Lower leg skin (tissue), 4 donors: ENCODE measurements around the gene FAM149A. TPM values are rescaled to one million over a fixed set of nuclear protein-coding genes. Genes with fewer than 3 reads are reported as not detected.

ENCODE experiments used
- DNase-seq, 2 donors: peaks; one replicate each; pipeline ENCODE4 v3.0.0-alpha.2; 2019; ENCODE audit warnings: low spot score in 2 of 2
- H3K4me3 ChIP-seq: fragments of 200-600 bp; sonication (generic); 2 replicates; pipeline ENCODE4 v1.5.1; 2017; ENCODE audit warnings: mild to moderate bottlenecking, low read depth; ENCODE audit not compliant: poor library complexity, severe bottlenecking
- POLR2A ChIP-seq, 2 donors: fragments of 450-650 bp; IDR thresholded peaks; one replicate each; pipeline ENCODE4 v1.6.1; 2016 to 2017; ENCODE audit warnings: antibody characterized with exemption in 2 of 2, mild to moderate bottlenecking in 1 of 2, moderate library complexity in 1 of 2
- WGBS, 2 donors: methylation state at CpG; one replicate each; pipeline ENCODE4 v1.1.5; 2018; 5-methylcytosine and 5-hydroxymethylcytosine counted together
- intact Hi-C: fragments of 100-400 bp; cut with DNase I; formaldehyde crosslinking; loops from one replicate; pipeline ENCODE4 v1.15.0; 2023; ENCODE audit warnings: low total_unique reads
- total RNA-seq, 4 donors: library from RNA; depleted of rRNA; stranded (reverse); fragments of >200 nt; gene quantifications; one replicate each; pipeline ENCODE4 v1.1.0, GENCODE V29; 2016
- TF ChIP-seq, protein P1 (sequence below), 3 donors: fragments of 450-650 bp; IDR thresholded peaks; one replicate each; pipeline ENCODE4 v1.5.1; 2016; ENCODE audit warnings: antibody characterized with exemption in 3 of 3, mild to moderate bottlenecking in 3 of 3, moderate library complexity in 2 of 3

The FAM149A gene
- total RNA-seq, 4 donors from 2014 or later: 0.59 to 4.7 (median 2.7) TPM

- DNase-seq: no peak
- TF ChIP-seq, protein P1, sequence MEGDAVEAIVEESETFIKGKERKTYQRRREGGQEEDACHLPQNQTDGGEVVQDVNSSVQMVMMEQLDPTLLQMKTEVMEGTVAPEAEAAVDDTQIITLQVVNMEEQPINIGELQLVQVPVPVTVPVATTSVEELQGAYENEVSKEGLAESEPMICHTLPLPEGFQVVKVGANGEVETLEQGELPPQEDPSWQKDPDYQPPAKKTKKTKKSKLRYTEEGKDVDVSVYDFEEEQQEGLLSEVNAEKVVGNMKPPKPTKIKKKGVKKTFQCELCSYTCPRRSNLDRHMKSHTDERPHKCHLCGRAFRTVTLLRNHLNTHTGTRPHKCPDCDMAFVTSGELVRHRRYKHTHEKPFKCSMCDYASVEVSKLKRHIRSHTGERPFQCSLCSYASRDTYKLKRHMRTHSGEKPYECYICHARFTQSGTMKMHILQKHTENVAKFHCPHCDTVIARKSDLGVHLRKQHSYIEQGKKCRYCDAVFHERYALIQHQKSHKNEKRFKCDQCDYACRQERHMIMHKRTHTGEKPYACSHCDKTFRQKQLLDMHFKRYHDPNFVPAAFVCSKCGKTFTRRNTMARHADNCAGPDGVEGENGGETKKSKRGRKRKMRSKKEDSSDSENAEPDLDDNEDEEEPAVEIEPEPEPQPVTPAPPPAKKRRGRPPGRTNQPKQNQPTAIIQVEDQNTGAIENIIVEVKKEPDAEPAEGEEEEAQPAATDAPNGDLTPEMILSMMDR (IDR thresholded peaks at IDR 0.05): no peak
- no peak for TF ChIP-seq POLR2A (IDR thresholded peaks at IDR 0.05)
- intact Hi-C loops: no loop called here
- WGBS, 2 donors: 84 to 85% methylated on average over 6 of the region's 6 CpGs
- H3K4me3 ChIP-seq: no peak overlapping the region
Measured at GRCh38 chr4:186159613-186160012, 55.1 kb downstream of the FAM149A start.

DNA sequence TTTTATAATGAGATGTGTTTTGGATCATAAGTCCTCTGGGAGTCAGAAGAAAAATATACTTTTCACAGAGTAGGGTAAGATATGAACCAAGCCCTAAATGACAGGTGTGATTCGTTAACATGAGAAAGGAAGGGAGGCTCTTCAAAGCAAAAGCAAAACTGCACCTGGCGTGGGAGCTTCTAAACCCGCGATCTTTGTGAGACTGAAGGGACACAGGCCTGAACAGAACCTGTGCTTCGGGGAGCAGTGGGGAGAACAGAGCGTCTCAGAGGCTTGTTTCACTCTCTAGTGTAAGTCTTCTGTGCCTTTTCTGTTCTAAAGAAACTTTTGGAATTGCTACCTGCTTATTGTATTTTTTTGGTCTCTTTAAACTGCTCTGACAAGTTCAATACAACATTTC is 56.6 kb downstream of the FAM149A start:
- intact Hi-C loops: no loop called here
- WGBS, 2 donors: 57 to 62% methylated on average over 6 of the region's 6 CpGs
- no peak overlapping the region for H3K4me3 ChIP-seq
- no peak for TF ChIP-seq POLR2A (IDR thresholded peaks at IDR 0.05)
- TF ChIP-seq, protein P1 (IDR thresholded peaks at IDR 0.05): no peak
- no peak for DNase-seq

DNA sequence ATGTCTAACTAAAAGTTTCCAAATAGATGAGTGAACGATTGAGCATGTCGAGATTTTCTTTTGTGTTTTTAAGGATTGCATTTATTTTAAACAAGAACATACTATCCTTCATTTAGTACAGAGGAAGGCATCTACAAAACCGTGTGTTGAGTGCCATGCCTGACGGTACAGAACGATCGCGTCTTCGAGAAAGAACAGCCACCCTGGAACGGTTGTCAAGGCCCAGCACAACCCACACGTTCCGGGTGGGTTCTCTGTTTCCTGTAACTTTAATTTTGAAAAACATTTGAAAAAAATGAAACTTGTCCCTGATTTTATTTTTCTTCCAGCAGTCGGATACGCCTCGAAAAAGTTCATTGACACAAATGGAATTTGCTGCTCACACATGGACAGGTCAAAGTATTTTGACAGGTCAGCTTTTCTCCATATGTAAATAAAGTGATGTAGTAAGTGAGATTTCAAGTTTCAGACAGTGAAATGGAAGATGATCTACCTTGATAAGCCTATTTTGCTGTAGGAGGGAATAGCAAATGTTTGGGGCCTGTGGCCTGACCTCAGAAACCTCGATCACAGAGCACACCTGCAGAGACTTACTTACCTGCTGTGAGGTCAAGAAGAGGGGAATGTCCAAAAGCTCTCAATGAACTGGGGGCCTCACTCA is 62.5 kb downstream of the FAM149A start:
- intact Hi-C loops: no loop called here
- TF ChIP-seq, protein P1 (IDR thresholded peaks at IDR 0.05): no peak
- TF ChIP-seq POLR2A (IDR thresholded peaks at IDR 0.05): no peak
- 94 to 95% methylated on average over 15 of the region's 15 CpGs for WGBS, 2 donors

DNA sequence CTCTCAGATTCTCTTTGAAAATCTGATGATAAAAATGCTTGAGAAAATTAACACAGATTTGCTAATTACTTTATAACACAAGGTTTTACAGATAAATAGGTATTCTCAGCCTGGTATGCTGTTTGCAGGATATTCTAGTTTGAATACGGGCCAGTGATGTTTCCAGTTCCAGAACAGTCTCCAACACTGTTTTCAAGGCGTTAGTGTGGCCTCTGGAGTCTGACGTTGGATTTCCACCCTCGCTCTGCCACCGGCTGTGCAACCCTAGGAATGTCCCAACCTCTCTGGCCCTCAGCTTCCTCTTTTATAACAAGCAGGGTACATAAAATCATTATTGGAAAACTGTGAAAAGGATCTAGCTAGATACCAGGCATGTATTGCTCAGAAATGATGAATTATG is 63.1 kb downstream of the FAM149A start:
- no peak for TF ChIP-seq POLR2A (IDR thresholded peaks at IDR 0.05)
- TF ChIP-seq, protein P1 (IDR thresholded peaks at IDR 0.05): no peak
- no peak overlapping the region for H3K4me3 ChIP-seq
- intact Hi-C loops: no loop called here
- WGBS, 2 donors: 89% methylated on average over 5 of the region's 5 CpGs
- DNase-seq: no peak

More for the DNA sequence above, 62.5 kb downstream of the FAM149A start:
- H3K4me3 ChIP-seq: no peak overlapping the region
- DNase-seq: no peak

DNA sequence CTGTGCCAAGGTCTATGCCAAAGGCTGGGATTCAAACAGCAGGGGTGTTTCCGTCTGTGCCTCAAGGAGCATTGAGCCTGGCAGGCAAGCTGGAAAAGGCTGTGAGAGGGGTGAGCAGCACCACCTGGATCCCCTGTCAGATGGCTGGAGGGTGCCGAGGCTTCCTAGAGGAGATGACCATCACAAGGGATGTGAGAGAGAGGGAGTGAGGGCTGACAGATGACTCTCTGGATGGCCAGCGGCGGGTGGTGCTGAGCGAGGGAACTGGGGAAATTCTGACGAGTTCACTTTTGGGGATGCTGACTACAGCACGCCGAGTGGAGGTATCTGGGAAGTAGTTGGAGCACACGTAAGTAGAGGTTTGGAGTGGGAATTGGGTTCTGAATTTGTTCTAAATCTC is 64.2 kb downstream of the FAM149A start:
- no peak for TF ChIP-seq POLR2A (IDR thresholded peaks at IDR 0.05)
- 94 to 95% methylated on average over 9 of the region's 9 CpGs for WGBS, 2 donors
- no peak for DNase-seq
- no peak overlapping the region for H3K4me3 ChIP-seq
- intact Hi-C loops: no loop called here

DNA sequence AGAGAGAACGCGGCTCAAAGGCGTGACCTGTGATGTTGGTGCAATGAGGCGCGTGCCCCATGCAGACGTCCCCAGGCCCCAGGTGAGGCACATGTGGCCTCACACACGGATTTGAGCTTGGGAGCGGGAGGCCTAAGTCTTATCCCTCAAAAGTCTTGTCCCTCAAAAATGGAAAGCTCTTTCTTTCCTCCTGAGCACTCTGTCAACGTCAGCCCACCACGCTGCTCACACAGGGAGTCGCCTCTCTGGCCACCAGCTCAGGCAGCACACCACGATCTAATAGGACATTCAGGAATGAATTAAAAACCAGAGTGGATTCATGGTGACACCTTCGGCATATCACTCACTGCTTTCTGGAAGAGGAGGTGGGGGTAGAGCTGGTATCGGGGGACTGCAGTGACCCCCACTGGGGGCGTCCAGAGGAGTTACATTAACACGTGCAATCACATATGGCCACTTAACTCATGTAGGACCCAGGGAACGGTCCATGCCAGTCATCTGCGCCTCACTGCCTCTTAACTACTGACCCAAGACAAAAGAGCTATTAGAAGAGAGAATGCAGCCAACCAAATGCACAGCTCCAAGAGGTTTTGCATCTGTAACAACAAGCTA is 64.9 kb downstream of the FAM149A start:
- intact Hi-C loops: no loop called here
- DNase-seq: no peak
- 92 to 93% methylated on average over 18 of the region's 18 CpGs for WGBS, 2 donors

More for the DNA sequence above, 64.9 kb downstream of the FAM149A start:
- TF ChIP-seq, protein P1 (IDR thresholded peaks at IDR 0.05): no peak
- TF ChIP-seq POLR2A (IDR thresholded peaks at IDR 0.05): no peak
- H3K4me3 ChIP-seq: no peak overlapping the region
